Kidney epithelial cell (primary cell): ENCODE results near the gene CLEC2B. TPM values are rescaled to one million over a fixed set of nuclear protein-coding genes. Genes with fewer than 3 reads are reported as not detected.

Experiments used
- DNase-seq: peaks from one replicate; pipeline ENCODE4 v3.0.0-alpha.2; 2010; ENCODE audit warnings: low read depth
- H3K27me3 ChIP-seq: 2 replicates; pipeline ENCODE4 v1.6.0; 2011; ENCODE audit warnings: low read length; ENCODE audit not compliant: control insufficient read depth, insufficient read depth
- H3K36me3 ChIP-seq: 2 replicates; pipeline ENCODE4 v1.5.1; 2011; ENCODE audit warnings: low read length; ENCODE audit not compliant: control insufficient read depth, insufficient read depth
- H3K4me3 ChIP-seq: 2 replicates; pipeline ENCODE4 v1.5.1; 2011; ENCODE audit warnings: low read depth, mild to moderate bottlenecking, control low read depth, low read length
- total RNA-seq: library from RNA; depleted of rRNA; stranded (reverse); fragments of >200 nt; gene quantifications from 2 replicates; pipeline ENCODE4 v1.2.3, GENCODE V29; 2015
- TF ChIP-seq, protein P1 (sequence below): IDR thresholded peaks from 2 replicates; pipeline ENCODE4 v1.5.1; 2011; ENCODE audit warnings: mild to moderate bottlenecking, moderate library complexity, low read length, control low read depth, inconsistent platforms; ENCODE audit not compliant: insufficient read depth, poor library complexity, severe bottlenecking

CLEC2B gene
- total RNA-seq = 0.50 TPM in 1 of 2 replicates, not detected in the other

DNA sequence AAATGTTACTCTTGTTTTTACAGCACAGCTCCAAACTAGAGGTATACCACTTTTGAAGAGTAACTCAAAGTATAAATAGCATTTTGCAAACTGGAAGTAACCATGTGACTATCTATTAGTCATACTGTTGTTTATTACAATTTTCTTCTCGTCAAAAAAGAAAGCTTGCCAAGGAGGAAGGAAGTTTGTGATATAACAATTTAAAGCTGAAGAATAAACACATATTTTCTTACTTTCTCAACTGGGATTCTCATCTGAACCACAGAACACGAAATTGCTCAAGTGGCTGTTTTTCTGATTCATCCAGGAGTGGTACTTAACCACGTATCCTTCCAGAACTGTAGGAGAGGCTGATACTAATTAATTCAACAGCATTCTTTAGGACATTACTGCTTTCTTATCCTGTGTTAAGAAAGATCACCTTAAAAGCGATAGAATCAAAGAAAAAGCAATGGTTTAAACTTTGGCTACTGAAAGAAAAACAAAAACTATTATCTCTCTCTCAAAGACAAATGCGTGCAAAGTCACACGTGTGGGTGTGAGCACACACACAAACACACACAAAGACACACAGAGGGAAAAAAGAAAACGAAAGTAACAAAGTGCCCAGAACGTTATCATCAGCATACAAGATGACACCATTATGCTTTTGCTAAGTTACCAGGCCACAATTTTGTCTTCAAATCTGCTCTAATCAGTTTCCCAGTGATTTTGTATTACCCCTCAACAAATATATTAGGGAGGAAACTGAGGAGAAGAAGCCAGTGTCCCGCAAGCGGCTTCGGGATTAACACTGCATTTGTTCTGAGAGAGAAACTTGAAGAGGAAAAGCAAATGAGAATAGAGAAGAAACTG, at the start of gene CLEC2B:
TSS of gene CLEC2B (minus strand) at position 48 of the 855 bp plus-strand sequence.
- no peaks in the 10 kb centered on the region for H3K27me3 ChIP-seq
- peak; percentile 12 for DNase-seq
- TF ChIP-seq, protein P1, sequence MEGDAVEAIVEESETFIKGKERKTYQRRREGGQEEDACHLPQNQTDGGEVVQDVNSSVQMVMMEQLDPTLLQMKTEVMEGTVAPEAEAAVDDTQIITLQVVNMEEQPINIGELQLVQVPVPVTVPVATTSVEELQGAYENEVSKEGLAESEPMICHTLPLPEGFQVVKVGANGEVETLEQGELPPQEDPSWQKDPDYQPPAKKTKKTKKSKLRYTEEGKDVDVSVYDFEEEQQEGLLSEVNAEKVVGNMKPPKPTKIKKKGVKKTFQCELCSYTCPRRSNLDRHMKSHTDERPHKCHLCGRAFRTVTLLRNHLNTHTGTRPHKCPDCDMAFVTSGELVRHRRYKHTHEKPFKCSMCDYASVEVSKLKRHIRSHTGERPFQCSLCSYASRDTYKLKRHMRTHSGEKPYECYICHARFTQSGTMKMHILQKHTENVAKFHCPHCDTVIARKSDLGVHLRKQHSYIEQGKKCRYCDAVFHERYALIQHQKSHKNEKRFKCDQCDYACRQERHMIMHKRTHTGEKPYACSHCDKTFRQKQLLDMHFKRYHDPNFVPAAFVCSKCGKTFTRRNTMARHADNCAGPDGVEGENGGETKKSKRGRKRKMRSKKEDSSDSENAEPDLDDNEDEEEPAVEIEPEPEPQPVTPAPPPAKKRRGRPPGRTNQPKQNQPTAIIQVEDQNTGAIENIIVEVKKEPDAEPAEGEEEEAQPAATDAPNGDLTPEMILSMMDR = no peak
- no peaks in the 10 kb centered on the region for H3K36me3 ChIP-seq
- no peak within 1 kb of the TSS for H3K4me3 ChIP-seq

DNA sequence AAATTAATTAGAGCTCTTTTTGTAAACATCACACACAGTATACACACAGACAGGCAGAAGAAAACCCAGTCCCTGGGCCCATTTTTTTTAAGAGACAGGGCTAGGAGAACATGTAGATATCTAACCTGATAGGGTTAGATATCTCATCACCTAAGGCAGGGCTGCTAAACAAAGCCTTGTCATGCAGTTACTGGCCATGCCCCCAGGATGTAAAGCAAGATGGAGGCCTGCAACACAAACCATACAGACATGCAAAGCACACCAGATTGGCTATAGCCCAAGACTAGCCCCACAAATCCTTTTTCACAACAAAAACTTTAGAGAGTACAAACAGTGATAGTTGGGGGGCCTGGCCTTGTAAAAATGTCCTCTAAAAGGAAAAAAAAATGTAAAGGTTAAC, 42.6 kb upstream of the CLEC2B start:
- no peak overlapping the region for H3K4me3 ChIP-seq
- TF ChIP-seq, protein P1 = no peak
- no peaks in the 10 kb centered on the region for H3K36me3 ChIP-seq
- DNase-seq = no peak
- no peaks in the 10 kb centered on the region for H3K27me3 ChIP-seq

DNA sequence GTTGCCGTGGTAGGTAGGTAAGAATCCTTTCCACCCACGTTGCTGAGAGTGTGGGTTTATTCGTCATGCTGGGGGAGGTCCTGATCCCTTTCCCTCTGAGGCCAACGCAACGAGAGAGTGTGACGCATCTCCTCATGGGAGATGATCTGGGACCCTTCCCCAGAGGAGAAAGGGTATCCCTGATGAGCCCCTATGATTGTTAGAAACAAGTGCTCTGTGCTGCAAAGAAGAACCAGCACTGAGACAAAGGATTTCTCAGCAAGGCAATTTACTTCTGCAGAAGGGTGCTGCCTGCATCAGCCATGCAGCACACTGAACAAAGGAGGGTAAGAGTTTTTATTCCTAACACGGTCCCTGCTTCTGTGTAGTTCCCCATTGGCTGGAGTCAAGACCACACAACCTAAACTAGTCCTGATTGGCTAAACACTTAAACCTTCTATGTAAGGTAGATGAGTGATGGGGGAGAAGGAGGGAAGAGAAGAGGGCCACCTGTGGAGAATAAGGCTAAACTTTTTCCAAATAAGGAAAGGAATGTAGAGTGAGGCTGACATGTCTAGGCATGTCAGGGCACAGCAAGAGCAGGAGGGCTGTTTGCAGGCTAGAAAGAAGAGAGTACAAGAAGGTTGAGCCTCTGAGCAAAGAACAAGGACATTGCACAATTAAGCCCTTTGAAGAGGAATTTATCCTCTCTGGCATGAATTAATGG, 41.7 kb upstream of the CLEC2B start:
- H3K36me3 ChIP-seq = no peaks in the 10 kb centered on the region
- no peak for DNase-seq
- no peaks in the 10 kb centered on the region for H3K27me3 ChIP-seq
- H3K4me3 ChIP-seq = no peak overlapping the region
- TF ChIP-seq, protein P1 = no peak

DNA sequence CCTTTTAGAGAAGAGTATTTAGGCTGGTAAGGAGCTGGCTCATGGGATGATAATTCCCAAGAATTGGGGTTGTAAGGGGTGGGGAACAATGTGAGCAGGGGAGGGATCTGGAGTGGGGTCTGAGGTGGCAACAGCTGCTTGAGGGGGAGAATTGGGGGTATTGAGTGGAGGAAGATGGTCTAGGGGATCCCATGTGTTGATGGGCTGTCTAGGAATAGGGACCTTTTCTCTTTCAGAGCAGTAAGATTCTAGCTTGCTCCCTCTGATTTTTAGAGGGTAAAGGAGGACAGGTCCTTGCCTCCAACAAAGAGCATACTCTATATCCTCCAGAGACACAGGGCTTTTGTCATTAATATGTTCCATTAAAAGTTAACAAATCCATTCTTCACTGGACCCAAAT, 40.6 kb upstream of the CLEC2B start:
- H3K4me3 ChIP-seq = no peak overlapping the region
- no peak for DNase-seq
- no peaks in the 10 kb centered on the region for H3K27me3 ChIP-seq
- TF ChIP-seq, protein P1 = no peak
- no peaks in the 10 kb centered on the region for H3K36me3 ChIP-seq

DNA sequence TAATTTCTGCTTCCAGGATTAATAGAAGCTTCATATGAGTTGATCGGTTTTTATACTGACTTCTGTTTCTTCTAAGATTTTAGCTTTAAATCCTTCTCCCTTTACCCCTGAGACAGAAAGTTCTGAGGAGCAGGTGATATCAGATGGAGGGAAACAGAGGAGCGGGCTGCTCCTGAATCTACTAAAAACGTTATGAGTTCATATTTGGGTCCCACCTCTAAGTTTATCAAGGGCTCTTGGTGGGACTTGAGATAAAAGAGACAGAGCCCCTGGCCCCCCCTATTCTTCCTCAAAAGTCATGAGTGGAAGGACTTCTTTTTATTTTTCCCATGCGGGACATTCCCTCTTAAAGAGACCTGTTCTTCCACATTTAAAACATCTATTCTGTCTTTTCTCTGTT, 39.2 kb upstream of the CLEC2B start:
- H3K36me3 ChIP-seq = no peaks in the 10 kb centered on the region
- TF ChIP-seq, protein P1 = no peak
- H3K27me3 ChIP-seq = no peaks in the 10 kb centered on the region
- no peak for DNase-seq
- no peak overlapping the region for H3K4me3 ChIP-seq
